NB4 (cell line): ENCODE measurements around the gene CRHR2.
A peak's percentile ranks its signal among the peaks of the same experiment; 100 is the strongest.

Experiments
- DNase-seq: peaks from one replicate; pipeline ENCODE4 v3.0.0; 2010; ENCODE audit warnings: low read depth
- H3K4me3 ChIP-seq: one replicate; pipeline ENCODE4 v1.5.1; 2011; ENCODE audit warnings: mild to moderate bottlenecking, low read depth, low read length, moderate library complexity
- CTCF ChIP-seq: IDR thresholded peaks from one replicate; pipeline ENCODE4 v1.5.1; 2012; ENCODE audit warnings: low read depth, low read length
- MAX ChIP-seq: IDR thresholded peaks from 2 replicates; pipeline ENCODE4 v1.6.1; 2011; ENCODE audit warnings: low read depth, low read length
- MYC ChIP-seq: IDR thresholded peaks from 2 replicates; pipeline ENCODE4 v1.6.1; 2011; ENCODE audit warnings: low read depth, low read length
- POLR2A ChIP-seq: IDR thresholded peaks from 2 replicates; pipeline ENCODE4 v1.6.1; 2011; ENCODE audit warnings: mild to moderate bottlenecking; ENCODE audit not compliant: insufficient read length; ENCODE audit errors: extremely low read depth

Gene CRHR2

GRCh38 chr7:30705596-30705995, 23.3 kb upstream of the CRHR2 start:
- DNase-seq, result no peak
- no peak overlapping the region for H3K4me3 ChIP-seq
- TF ChIP-seq MYC (no peak), MAX (no peak), CTCF (no peak), POLR2A (no peak)

GRCh38 chr7:30705008-30705407, 22.8 kb upstream of the CRHR2 start:
- DNase-seq, result no peak
- TF ChIP-seq MAX, result no peak
- TF ChIP-seq CTCF, result no peak
- no peak for TF ChIP-seq POLR2A
- TF ChIP-seq MYC, result no peak
- H3K4me3 ChIP-seq, result no peak overlapping the region

- TF ChIP-seq POLR2A, result no peak
- H3K4me3 ChIP-seq, result no peak overlapping the region
- no peak for DNase-seq
These were observed 21.5 kb upstream of the CRHR2 start for GRCh38 chr7:30703756-30704155.

GRCh38 chr7:30702200-30702599, 19.9 kb upstream of the CRHR2 start:
- no peak overlapping the region for H3K4me3 ChIP-seq
- DNase-seq, result peak; percentile 69
- TF ChIP-seq CTCF (peak; percentile 78), MAX (no peak)

- no peak for DNase-seq
- TF ChIP-seq MAX (no peak), MYC (no peak), POLR2A (no peak), CTCF (no peak)
- H3K4me3 ChIP-seq, result no peak overlapping the region
These were observed 18.7 kb upstream of the CRHR2 start for GRCh38 chr7:30700941-30701340.

GRCh38 chr7:30699706-30700495, 17.6 kb upstream of the CRHR2 start:
- H3K4me3 ChIP-seq, result no peak overlapping the region
- DNase-seq, result no peak
- TF ChIP-seq MYC (no peak), CTCF (no peak), POLR2A (no peak), MAX (no peak)
